Natural killer cell (primary cell): ENCODE results near the gene PRKCQ. TPM values are rescaled to one million over a fixed set of nuclear protein-coding genes. Genes with fewer than 3 reads are reported as not detected.
"Not testable (repeated sequence)": the region's sequence is repeated elsewhere in the genome, so short reads cannot be mapped to it uniquely, and the experiment has no call there.

Experiments used
- ATAC-seq, 3 donors: fragments of 150-1000 bp in 2 of 3; fragments of 200-7000 bp in 1 of 3; cut with Tn5 transposase; 1 replicate in 1 of 3; 2 replicates in 2 of 3; pipeline ENCODE4 v1.10.0; 2021; ENCODE audit warnings: mild to moderate bottlenecking in 2 of 3, moderate library complexity in 2 of 3
- DNase-seq, 2 donors: peaks; one replicate each; pipeline versions ENCODE4 v3.0.0 to v3.0.0-alpha.2; 2013 to 2021; ENCODE audit warnings: mixed read lengths in 1 of 2
- H3K27ac ChIP-seq: one replicate; pipeline ENCODE4 v1.5.1; 2013; ENCODE audit warnings: mild to moderate bottlenecking, low read length
- H3K27me3 ChIP-seq: one replicate; pipeline ENCODE4 v1.6.1; 2013; ENCODE audit warnings: low read length; ENCODE audit not compliant: control insufficient read depth, insufficient read depth
- H3K36me3 ChIP-seq: one replicate; pipeline ENCODE4 v1.6.1; 2013; ENCODE audit warnings: low read length; ENCODE audit not compliant: control insufficient read depth, insufficient read depth
- H3K4me1 ChIP-seq: one replicate; pipeline ENCODE4 v1.6.1; 2013; ENCODE audit warnings: low read length; ENCODE audit not compliant: control insufficient read depth, insufficient read depth
- H3K4me3 ChIP-seq: one replicate; pipeline ENCODE4 v1.5.1; 2013; ENCODE audit warnings: low read length
- H3K9me3 ChIP-seq: one replicate; pipeline ENCODE4 v1.6.1; 2013; ENCODE audit warnings: low read length; ENCODE audit not compliant: control insufficient read depth, insufficient read depth
- H3K27ac Mint-ChIP-seq, 2 donors: one replicate each; pipeline ENCODE4 v1.8.0; 2022; ENCODE audit warnings: mild to moderate bottlenecking in 2 of 2, mixed read lengths in 2 of 2, moderate library complexity in 1 of 2
- H3K27me3 Mint-ChIP-seq, 2 donors: one replicate each; pipeline ENCODE4 v1.8.0; 2022; ENCODE audit warnings: low read depth in 2 of 2, mixed read lengths in 2 of 2
- H3K36me3 Mint-ChIP-seq: one replicate; pipeline ENCODE4 v1.8.0; 2022; ENCODE audit warnings: mixed read lengths
- H3K4me1 Mint-ChIP-seq, 2 donors: one replicate each; pipeline ENCODE4 v1.8.0; 2022; ENCODE audit warnings: mixed read lengths in 2 of 2
- H3K4me3 Mint-ChIP-seq: one replicate; pipeline ENCODE4 v1.8.0; 2022; ENCODE audit warnings: mild to moderate bottlenecking, moderate library complexity, mixed read lengths
- H3K9me3 Mint-ChIP-seq, 2 donors: one replicate each; pipeline ENCODE4 v1.8.0; 2022; ENCODE audit warnings: mixed read lengths in 2 of 2
- WGBS: methylation state at CpG from one replicate; pipeline ENCODE4 v1.1.7; 2013; ENCODE audit warnings: missing lambda C conversion rate; ENCODE audit not compliant: insufficient coverage; 5-methylcytosine and 5-hydroxymethylcytosine counted together
- intact Hi-C: fragments of 100-400 bp; cut with micrococcal nuclease; formaldehyde crosslinking; loops from one replicate; pipeline ENCODE4 v1.14.2; 2022
- total RNA-seq, 4 donors: library from RNA; stranded (reverse); fragments of 120-200 nt in 1 of 4; gene quantifications; one replicate each; pipeline versions ENCODE4 v1.2.3 to v1.2.4, GENCODE V29; 2013 to 2022
- TF ChIP-seq, protein P1 (sequence below): fragments of 200-600 bp; IDR thresholded peaks from one replicate; pipeline ENCODE4 v1.8.0; 2022; ENCODE audit warnings: antibody characterized with exemption

The PRKCQ gene
- total RNA-seq, 3 donors from 2014 or later (not counting 1 experiment from before 2014, with no cell fraction given), result 46.5 to 69.5 (median 61.3) TPM

DNA sequence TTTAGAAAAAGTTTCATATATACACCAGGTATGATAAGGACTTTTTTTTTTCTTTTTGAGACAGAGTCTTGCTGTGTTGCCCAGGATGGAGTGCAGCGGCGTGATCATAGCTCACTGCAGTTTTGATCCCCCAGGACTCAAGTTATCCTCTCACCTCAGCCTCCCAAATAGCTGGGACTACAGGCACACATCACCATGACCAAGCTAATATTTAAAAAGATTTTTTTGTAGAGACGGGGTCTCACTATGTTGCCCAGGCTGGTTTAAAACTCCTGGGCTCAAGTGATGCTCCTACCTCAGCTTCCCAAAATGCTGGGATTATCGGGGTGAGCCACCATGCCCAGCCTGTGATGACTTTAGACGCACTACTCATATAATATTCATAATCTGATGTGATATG, 2.2 kb upstream of the PRKCQ start:
- Mint-ChIP-seq H3K4me3 (peak overlapping the region; percentile 95), H3K27ac (peak overlapping the region; percentile 85 to 92), H3K36me3 (peaks cover 25% of the 10 kb centered on the region), H3K4me1 (peaks cover 76 to 88% of the 10 kb centered on the region in 2 donors), H3K27me3 (no peaks in the 10 kb centered on the region), H3K9me3 (no peaks in the 10 kb centered on the region)
- Histone ChIP-seq H3K4me3 (no peak overlapping the region), H3K27me3 (no peaks in the 10 kb centered on the region), H3K36me3 (peaks cover 15% of the 10 kb centered on the region), H3K9me3 (no peaks in the 10 kb centered on the region), H3K4me1 (peaks cover 51% of the 10 kb centered on the region), H3K27ac (peak overlapping the region; percentile 89)
- TF ChIP-seq, protein P1, sequence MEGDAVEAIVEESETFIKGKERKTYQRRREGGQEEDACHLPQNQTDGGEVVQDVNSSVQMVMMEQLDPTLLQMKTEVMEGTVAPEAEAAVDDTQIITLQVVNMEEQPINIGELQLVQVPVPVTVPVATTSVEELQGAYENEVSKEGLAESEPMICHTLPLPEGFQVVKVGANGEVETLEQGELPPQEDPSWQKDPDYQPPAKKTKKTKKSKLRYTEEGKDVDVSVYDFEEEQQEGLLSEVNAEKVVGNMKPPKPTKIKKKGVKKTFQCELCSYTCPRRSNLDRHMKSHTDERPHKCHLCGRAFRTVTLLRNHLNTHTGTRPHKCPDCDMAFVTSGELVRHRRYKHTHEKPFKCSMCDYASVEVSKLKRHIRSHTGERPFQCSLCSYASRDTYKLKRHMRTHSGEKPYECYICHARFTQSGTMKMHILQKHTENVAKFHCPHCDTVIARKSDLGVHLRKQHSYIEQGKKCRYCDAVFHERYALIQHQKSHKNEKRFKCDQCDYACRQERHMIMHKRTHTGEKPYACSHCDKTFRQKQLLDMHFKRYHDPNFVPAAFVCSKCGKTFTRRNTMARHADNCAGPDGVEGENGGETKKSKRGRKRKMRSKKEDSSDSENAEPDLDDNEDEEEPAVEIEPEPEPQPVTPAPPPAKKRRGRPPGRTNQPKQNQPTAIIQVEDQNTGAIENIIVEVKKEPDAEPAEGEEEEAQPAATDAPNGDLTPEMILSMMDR, result no peak
- intact Hi-C loops, result loop anchor here (2.0 kb wide), 1 partner anchor 67 kb away; no protein-coding TSS in a partner anchor
- ATAC-seq (no peak), DNase-seq (no peak)
- 95% methylated on average over 3 of the region's 5 CpGs for WGBS

DNA sequence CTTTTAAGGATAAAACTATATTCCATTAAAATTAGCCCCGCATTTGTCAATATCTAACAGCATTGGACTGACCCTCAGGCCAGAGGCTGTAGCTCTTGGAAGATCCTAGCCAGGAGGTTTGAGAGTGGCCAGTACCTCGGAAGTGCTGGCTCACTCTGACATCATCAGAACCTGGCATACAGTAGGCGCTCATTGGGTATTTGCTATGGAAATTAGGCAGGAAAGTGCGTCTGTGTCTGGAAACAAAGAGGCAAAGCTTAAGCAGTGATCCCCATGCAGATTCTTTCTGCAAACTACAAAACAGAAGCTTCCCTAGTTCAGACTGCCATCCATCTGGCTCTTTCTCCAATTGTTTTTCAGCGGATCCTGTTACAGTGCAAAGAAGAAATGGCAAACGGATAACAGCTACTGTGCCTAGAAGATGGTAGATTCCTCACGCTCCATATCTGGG, 1.7 kb upstream of the PRKCQ start:
- no peaks in the 10 kb centered on the region for H3K27me3 Mint-ChIP-seq
- 72% methylated on average over 7 of the region's 7 CpGs for WGBS
- peaks cover 25% of the 10 kb centered on the region for H3K36me3 Mint-ChIP-seq
- H3K27ac Mint-ChIP-seq, result peak overlapping the region; percentile 85 to 92
- Histone ChIP-seq H3K27me3 (no peaks in the 10 kb centered on the region), H3K9me3 (no peaks in the 10 kb centered on the region), H3K4me3 (peak overlapping the region; percentile 67), H3K4me1 (peaks cover 51% of the 10 kb centered on the region), H3K27ac (peak overlapping the region; percentile 89), H3K36me3 (peaks cover 15% of the 10 kb centered on the region)
- ATAC-seq, result no peak
- TF ChIP-seq, protein P1, result no peak
- intact Hi-C loops, result loop anchor here (2.0 kb wide), 1 partner anchor 67 kb away; no protein-coding TSS in a partner anchor
- no peaks in the 10 kb centered on the region for H3K9me3 Mint-ChIP-seq
- peak in 1 of 2 donors; percentile 32 for DNase-seq
- H3K4me1 Mint-ChIP-seq, result peaks cover 80 to 91% of the 10 kb centered on the region in 2 donors
- H3K4me3 Mint-ChIP-seq, result peak overlapping the region; percentile 95

DNA sequence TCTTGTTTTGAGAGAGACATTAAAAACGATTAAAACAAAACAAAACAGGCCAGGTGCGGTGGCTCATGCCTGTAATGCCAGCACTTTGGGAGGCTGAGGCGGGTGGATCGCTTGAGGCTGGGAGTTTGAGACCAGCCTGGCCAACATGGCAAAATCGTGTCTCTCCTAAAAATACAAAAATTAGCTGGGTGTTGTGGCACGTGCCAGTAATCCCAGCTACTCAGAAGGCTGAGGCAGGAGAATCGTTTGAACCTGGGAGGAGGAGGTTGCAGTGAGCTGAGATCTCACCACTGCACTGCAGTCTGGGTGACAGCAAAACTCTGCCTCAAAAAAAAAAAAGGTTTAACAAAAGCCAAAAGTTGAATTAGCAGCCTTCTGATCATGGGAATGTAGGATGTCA, 1.1 kb upstream of the PRKCQ start:
- peaks cover 25% of the 10 kb centered on the region for H3K36me3 Mint-ChIP-seq
- H3K27ac Mint-ChIP-seq, result peak overlapping the region; percentile 85 to 92
- H3K4me3 Mint-ChIP-seq, result peak overlapping the region; percentile 95
- peaks cover 79 to 90% of the 10 kb centered on the region in 2 donors for H3K4me1 Mint-ChIP-seq
- DNase-seq, ATAC-seq, intact Hi-C loops, H3K27me3 ChIP-seq, H3K9me3 ChIP-seq, H3K9me3 Mint-ChIP-seq, H3K27me3 Mint-ChIP-seq: not testable (repeated sequence)
- 17% methylated on average over 7 of the region's 7 CpGs for WGBS
- Histone ChIP-seq H3K36me3 (peaks cover 15% of the 10 kb centered on the region), H3K4me3 (peak overlapping the region; percentile 67), H3K4me1 (peaks cover 46% of the 10 kb centered on the region), H3K27ac (peak overlapping the region; percentile 89)

DNA sequence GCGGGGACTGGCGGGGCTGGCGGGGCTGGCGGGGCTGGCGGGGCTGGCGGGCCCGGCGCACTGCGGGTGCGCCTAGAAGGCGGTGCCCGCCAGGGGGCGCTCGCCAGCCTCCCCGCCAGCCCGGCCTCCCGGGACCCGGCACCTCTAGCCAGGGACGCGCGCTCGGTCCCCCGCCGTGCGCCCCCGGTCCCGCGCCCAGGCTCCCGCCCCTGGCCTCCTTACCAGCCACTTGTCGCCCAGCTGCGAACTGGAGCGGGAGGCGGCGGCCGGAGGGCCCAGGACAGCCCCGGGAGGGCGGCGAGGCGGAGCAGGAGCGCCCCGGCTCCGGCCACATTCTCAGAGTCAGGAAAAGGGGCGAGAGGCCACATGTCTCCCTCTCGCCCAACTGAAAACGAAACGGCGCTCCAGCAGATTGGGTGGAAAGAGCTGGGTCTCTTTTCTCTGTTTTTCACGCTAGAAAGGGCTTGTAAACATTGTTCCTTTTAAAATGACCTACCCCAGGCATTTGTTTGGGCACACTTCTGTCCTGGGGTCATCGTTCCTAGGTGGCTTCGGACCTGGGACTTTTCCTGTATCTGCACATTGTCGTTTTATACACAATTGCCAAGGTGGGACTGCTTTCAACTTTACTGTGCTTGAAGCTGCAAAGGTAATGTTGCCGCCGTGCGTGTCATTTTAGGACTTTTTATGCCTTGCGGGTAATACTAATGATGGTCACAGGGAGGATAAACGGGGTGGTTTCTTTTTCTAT, 378 bp upstream of the PRKCQ start:
- H3K36me3 Mint-ChIP-seq, result peaks cover 24% of the 10 kb centered on the region

More for the DNA sequence above, 378 bp upstream of the PRKCQ start:
- no peaks in the 10 kb centered on the region for H3K9me3 ChIP-seq
- ATAC-seq, result peak; percentile 75 to 92 (median 87)
- intact Hi-C loops, result loop anchor here (1.0 kb wide), 1 partner anchor 107 kb away; no protein-coding TSS in a partner anchor
- peak overlapping the region; percentile 89 for H3K27ac ChIP-seq
- WGBS, result under 1% methylated on average over 55 of the region's 56 CpGs
- Mint-ChIP-seq H3K4me1 (peaks cover 79 to 90% of the 10 kb centered on the region in 2 donors), H3K27ac (peak overlapping the region; percentile 85 to 92), H3K4me3 (peak overlapping the region; percentile 95), H3K27me3 (no peaks in the 10 kb centered on the region), H3K9me3 (no peaks in the 10 kb centered on the region)
- H3K4me3 ChIP-seq, result peak overlapping the region; percentile 67
- peak; percentile 87 to 92 for DNase-seq
- H3K4me1 ChIP-seq, result peaks cover 51% of the 10 kb centered on the region
- no peaks in the 10 kb centered on the region for H3K27me3 ChIP-seq
- peaks cover 11% of the 10 kb centered on the region for H3K36me3 ChIP-seq
- TF ChIP-seq, protein P1, result peak; percentile 68
